Fibroblast of pulmonary artery (primary cell): ENCODE data around the gene SPATA32.
"Not testable (repeated sequence)": the region's sequence is repeated elsewhere in the genome, so short reads cannot be mapped to it uniquely, and the experiment has no call there.

ENCODE experiments used
- DNase-seq: peaks from one replicate; pipeline ENCODE4 v3.0.0-alpha.2; 2010; ENCODE audit warnings: low read depth
- H3K4me3 ChIP-seq: replicated peaks from 2 replicates; pipeline ENCODE4 v1.5.1; 2011; ENCODE audit warnings: low read depth, mild to moderate bottlenecking, control low read depth, low read length, moderate library complexity
- CTCF ChIP-seq: IDR thresholded peaks from 2 replicates; pipeline ENCODE4 v1.5.1; 2011; ENCODE audit warnings: mild to moderate bottlenecking, control low read depth, low read length, inconsistent platforms; ENCODE audit errors: missing control alignments

The SPATA32 gene

GRCh38 chr17:45307290-45308015 lies 45.6 kb upstream of the SPATA32 start:
- DNase-seq: peak; percentile 93
- no peak for TF ChIP-seq CTCF
- H3K4me3 ChIP-seq: no peak overlapping the region

GRCh38 chr17:45306623-45307022 lies 44.7 kb upstream of the SPATA32 start:
- DNase-seq: no peak
- H3K4me3 ChIP-seq: no peak overlapping the region
- peak; percentile 21 for TF ChIP-seq CTCF

GRCh38 chr17:45306094-45306493 lies 44.2 kb upstream of the SPATA32 start:
- no peak for TF ChIP-seq CTCF
- DNase-seq: no peak
- H3K4me3 ChIP-seq: no peak overlapping the region

- no peak overlapping the region for H3K4me3 ChIP-seq
- TF ChIP-seq CTCF: no peak
- DNase-seq: no peak
These were observed 43.7 kb upstream of the SPATA32 start for GRCh38 chr17:45305530-45306087.

GRCh38 chr17:45302649-45303173 lies 40.8 kb upstream of the SPATA32 start:
- no peak overlapping the region for H3K4me3 ChIP-seq
- peak; percentile 82 for DNase-seq

GRCh38 chr17:45302220-45302619 lies 40.3 kb upstream of the SPATA32 start:
- not testable (repeated sequence) for H3K4me3 ChIP-seq, DNase-seq

More at GRCh38 chr17:45302649-45303173, 40.8 kb upstream of the SPATA32 start:
- no peak for TF ChIP-seq CTCF

GRCh38 chr17:45301674-45302073 lies 39.8 kb upstream of the SPATA32 start:
- no peak for DNase-seq
- H3K4me3 ChIP-seq: no peak overlapping the region
- no peak for TF ChIP-seq CTCF
